Stimulated activated CD4-positive, alpha-beta T cell treated with anti-CD3 and anti-CD28 coated beads, Interleukin-1b, Interleukin-23, amount 100 ng/mL, for 24 hours (primary cell): ENCODE data around the gene KCNMA1.

Source experiments
- DNase-seq, 4 experiments: peaks; one replicate each; pipeline ENCODE4 v3.0.0-alpha.2; 2020; ENCODE audit warnings: low read depth in 4 of 4, low spot score in 1 of 4

KCNMA1 gene

GRCh38 chr10:77168861-77169260 is 468.7 kb downstream of the KCNMA1 start:
- no peak for DNase-seq

GRCh38 chr10:77168161-77168560 is 469.4 kb downstream of the KCNMA1 start:
- DNase-seq, result no peak

GRCh38 chr10:77165445-77166208 is 472.0 kb downstream of the KCNMA1 start:
- peak in 3 of 4 experiments; percentile 3 to 11 (median 4) for DNase-seq

- DNase-seq, result no peak
These were observed 472.8 kb downstream of the KCNMA1 start for GRCh38 chr10:77164616-77165311.

- DNase-seq, result no peak
These were observed 473.8 kb downstream of the KCNMA1 start for GRCh38 chr10:77163670-77164348.

GRCh38 chr10:77162697-77163096 is 474.9 kb downstream of the KCNMA1 start:
- DNase-seq, result no peak

- DNase-seq, result no peak
These were observed 476.9 kb downstream of the KCNMA1 start for GRCh38 chr10:77160679-77161078.

DNA sequence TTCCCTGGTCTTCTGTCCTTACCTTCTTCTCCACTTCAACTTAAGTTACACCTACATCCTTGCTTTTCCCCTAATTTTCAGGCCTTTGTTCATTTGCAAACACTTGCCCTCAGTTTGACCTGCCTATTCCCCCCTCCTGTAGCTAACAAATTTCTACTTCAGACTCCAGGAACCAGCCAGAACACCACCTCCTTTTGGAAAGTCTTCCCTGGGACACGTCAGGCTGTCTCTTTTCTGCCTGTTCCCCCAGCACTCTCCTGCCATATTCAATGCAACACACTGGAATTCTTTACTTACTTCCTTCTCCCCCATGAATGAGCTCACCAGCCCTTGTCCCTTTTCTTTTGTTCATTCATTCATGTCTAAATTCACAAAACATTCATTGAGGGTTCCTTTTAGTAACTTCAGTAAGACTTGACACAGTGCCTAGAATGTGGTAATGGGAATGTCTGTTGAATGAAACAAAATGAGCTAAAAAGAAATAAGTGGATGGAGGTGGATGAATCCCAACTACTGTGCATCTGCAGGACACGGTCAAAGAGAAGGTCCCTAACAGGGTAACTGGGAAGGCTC is 478.0 kb downstream of the KCNMA1 start:
- no peak for DNase-seq

DNA sequence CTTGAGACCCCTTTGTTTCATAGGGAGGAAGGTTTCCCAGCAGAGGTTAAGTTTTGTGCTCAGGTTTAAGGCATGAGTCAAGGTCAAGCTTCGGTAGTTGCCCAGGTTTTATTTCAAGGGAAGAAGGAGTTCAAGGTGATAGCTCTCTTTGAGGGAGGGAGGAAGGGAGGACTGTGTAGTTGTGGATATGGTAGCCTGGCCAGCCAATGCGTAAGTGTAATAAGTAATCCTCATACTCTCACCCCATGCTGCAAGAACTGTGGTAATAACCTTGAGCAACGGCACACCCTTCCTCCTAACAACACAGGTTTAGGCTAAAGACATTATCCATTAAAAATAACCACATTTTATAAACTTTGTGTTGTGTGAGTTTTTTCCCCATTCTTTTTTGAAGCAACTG is 478.9 kb downstream of the KCNMA1 start:
- no peak for DNase-seq

DNA sequence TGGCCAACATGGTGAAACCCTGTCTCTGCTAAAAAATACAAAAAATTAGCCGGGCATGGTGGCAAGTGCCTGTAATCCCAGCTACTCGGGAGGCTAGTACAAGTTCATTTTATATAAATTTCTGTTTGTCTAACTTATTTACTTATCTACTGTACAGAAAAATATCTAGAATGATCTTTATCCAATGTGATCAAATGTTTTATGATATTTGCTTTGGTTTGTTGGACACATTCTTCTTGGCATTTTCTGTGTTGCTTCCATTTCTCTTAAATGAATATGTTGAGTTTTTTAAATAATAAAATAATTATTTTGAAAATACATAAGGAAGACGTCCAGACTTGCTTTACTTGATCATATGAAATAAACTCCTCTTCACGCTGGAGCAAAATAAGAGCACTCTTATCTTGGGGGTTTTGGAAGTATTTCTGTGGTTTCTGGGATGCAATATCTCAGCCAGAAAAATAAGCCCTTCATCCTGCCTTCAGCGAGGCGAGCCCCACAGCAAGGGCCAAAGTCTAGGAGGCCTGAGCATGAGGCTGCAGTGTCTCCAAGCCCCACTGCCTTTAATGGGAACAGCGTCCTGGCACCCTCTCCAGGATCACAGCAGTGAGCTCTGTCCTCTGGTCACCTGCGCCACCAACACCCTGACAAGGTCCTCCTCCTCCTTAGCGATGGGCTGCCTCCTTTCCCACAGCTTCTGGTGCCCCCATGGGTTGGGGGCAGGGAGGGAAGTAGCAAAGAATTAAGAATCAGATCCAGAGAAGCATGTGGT is 480.2 kb downstream of the KCNMA1 start:
- DNase-seq, result no peak

DNA sequence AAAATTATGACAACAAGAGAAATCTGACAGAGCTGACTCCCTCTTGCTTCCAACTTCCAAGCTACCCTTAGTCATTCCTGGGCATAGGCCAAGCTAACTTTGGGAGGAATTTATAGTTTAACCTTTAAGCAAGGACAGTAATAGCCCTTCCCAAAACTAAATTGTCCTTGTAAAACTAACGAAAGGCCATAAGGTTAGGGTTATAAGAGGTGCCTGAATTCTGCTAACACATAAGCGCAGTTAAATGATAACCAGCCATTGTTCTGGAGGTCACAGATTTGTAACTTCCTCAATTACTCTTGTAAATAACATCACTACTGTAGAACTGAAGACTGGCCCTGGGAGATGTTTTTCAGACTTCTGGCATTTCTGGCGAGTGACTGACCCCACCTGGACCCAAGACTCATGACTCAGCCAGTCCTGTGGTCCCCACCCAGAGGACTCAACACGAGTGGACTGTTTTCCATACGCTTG is 481.2 kb downstream of the KCNMA1 start:
- no peak for DNase-seq

GRCh38 chr10:77152256-77152655 is 485.4 kb downstream of the KCNMA1 start:
- no peak for DNase-seq

- DNase-seq, result no peak
These were observed 486.2 kb downstream of the KCNMA1 start for GRCh38 chr10:77151408-77151807.

- no peak for DNase-seq
These were observed 487.9 kb downstream of the KCNMA1 start for GRCh38 chr10:77149706-77150105.

DNA sequence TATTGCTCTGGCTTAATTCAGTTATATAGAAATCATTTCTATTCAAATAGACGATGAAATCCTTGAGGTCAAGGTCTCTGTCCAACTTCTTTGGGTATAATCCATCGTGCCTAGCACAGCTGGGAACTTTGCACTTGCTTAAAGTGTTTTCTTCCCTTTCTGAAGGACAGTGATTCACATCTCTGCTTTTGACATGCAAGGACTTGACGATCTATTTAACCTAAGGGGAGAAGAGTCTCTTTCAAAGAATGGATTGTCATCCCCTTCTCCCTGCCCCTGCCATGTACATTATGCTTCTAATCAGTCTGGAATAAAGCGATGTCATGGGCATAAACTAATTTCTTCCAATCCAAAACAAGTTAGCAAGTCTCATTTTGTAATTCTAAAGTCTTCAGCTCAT is 488.6 kb downstream of the KCNMA1 start:
- no peak for DNase-seq

DNA sequence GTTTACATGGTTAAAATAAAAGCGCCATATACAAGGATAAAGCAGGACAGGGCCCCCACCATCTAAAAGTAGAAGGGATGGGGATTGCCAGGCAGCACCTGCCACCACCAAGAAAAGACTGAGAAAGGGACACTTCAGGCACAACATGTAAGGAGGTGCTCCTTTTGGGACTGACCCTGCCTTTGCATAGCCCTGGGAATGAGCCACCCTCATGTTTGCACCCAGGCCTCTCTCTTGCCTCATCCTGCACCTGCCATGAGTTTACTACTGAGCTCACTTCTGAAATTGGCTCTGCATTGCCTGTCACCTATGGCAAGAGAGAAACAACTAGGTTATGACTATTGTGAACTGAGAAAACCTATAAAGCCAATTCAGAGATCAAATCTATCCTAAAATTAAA is 489.7 kb downstream of the KCNMA1 start:
- no peak for DNase-seq

DNA sequence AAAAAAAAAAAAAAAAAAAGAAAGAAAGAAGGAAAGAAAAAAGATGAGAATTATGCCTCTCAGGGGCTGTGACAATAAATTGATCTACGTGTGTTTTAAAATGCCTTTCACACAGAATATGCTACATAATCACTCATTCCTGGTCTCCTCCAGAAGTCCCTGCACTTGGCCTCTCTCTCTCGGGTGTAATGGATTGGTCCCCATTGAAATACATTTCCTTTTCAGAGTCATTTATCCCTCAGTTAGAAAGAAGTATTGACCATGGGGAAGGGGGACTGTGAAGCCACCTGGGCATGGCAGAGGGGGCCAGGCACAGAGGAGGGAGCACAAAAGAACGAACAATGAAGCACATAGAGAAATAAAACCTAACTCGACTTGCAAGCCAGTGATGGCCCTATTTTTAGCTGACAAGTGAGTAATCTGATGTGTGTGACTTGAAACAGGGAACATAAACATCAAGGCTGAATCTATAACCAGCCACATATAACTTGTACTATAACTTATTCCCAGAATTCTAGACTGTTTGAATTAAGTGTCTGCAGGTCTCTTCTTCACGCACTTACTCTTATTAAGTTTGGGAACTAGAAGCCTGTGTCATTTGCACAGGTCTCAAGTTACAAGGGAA is 490.8 kb downstream of the KCNMA1 start:
- DNase-seq, result no peak

DNA sequence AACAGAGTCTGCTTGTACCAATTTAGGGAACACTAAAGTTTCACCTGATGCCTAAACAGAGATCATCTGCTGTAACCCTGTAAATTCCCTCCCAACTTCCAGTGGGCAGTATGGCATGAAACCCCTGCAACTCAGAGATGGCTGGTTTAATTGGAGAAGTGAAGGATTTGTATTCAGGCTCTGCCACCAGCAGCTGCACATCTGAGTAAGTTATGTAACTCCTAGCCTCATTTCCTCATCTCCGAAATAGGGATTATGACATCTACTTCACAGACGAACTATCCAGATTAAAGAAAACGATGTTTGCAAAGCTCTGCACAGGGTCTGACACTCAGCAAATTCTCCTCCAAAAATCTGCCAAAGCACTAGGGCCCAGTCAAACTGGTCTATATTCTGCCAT is 493.0 kb downstream of the KCNMA1 start:
- DNase-seq, result no peak

DNA sequence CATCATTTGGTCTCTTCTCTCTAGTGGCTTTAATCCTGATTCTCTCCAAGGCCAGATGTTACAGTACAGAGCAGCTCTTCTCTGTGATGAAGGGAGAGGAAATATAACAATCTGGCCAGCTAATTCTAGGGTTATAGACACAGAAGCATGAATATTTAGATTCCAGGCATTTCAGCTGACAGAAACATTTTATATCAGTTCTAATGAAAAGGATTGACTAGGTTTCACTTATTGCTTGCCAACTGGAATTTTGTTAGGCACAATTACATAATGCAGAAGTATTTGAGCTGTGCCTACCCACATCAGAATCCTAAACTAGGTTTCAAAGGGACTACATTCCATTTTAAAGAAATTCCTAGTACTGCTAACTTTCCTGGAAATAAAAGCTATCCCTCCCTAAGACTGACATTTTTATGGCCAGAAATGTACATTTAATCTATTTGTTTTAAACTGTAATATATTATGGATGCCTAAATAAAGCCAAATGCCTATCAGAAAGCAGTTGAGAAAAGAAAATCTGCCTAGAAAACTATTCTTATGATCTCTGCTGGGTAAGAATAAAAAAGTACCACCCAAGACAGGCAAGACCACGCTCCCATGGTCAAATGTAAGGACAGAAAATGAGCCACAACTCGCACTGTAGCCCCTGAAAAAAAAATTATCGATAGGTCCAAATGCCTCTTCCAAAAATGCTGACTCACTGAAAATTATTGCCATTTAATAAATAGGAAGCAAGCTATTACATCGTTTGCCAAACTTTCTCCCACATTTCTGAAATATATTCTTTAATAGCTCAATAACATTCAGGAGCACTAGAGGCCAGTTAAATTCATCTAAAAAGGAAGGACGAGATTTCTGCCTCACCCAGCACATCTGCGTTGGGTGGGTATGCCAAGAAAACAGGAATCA is 498.1 kb downstream of the KCNMA1 start:
- no peak for DNase-seq
